ENCODE data around the gene UBE2E2.

The UBE2E2 gene

DNA sequence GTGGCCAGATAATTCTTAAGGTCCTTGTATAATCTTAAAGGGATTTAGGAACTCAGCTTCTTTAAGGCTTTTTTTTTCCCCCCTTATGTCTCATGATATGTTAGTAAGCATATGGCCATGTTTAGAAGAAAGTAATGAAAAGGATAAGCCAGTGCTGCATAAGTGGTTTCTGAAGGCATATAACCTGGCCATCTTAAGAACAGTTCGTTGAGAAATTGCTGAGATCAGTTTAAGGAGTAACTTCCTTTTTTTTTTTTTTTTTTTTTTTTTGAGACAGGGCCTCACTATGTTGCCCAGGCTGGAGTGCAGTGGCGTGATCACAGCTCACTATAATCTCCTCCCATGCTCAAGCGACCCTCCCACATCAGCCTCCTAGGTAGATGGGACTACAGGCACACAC, 51.7 kb downstream of the UBE2E2 start:
- no peak for TF ChIP-seq CTCF (IDR thresholded peaks at IDR 0.05)

DNA sequence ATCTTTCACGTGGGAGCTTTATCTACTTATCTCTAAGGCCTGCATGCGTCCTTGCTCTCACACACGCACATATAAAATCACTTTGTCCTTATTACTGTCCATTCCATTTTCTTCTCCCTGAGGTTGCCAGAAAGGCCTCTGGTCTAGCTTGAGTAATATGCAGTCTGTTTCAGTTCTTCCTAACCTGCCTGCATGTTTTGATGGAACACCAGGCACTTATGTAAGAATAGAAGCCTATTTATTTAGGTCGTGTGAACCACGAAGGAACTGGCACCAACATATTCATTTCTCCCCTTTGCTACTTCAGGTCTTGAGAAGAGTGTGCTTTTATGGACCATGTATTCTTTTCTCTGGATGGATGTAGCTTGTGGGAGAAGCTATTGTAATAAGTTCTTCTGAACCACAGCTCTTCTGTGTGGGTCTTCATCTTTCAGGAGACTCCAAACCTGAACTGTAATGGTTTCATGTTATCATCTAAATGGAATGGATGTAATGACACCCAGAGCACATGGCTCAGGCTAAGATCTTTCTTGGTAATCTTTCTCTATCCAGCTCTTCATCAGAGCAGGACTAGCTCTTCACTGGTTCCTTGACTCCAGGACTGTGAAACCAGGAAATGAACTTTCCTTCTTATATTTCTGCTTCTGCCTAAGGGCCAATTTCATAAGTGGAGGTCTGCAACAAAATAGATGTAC, 53.8 kb downstream of the UBE2E2 start:
- no peak for TF ChIP-seq CTCF (IDR thresholded peaks at IDR 0.05)

- no peak for TF ChIP-seq CTCF (IDR thresholded peaks at IDR 0.05)
Measured at GRCh38 chr3:23258110-23258509, 55.0 kb downstream of the UBE2E2 start.

DNA sequence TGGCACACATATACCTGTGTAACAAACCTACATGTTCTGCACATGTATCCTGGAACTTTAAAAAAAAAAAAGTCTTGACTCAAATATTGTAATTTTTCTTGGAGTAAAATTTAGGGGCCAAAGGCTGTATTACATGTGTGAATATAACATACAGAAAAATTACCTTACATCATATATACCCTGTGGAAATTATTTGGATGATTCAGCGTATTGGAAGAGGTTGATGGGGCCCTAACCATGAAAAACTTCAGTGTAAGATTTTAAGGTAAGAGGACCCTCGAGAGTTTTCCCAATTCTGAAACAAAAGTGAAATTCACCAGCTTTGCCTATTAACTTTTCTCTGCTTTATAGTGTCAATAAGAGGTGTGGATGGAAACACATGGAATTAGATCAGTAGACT, 56.4 kb downstream of the UBE2E2 start:
- TF ChIP-seq CTCF (IDR thresholded peaks at IDR 0.05), result no peak

DNA sequence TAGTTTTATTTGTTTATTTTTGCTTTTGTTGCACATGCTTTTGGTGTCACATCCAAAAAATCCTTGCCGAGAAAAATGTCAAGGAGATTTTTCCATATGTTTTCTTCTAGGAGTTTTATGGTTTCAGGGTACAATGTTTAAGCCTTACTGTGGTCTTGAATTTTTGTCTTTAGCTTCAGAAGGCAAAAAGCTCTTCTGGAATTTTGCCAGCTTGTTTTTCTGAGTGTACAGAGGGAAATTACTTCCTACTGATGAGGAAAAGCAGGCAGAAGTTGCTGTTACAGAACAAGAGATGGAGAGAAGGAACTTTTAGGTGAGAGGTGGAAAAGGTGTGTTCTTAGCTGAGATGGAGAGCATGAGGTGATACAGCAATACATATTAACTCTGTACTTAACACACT, 59.6 kb downstream of the UBE2E2 start:
- TF ChIP-seq CTCF (IDR thresholded peaks at IDR 0.05), result no peak

GRCh38 chr3:23263796-23264195, 60.7 kb downstream of the UBE2E2 start:
- TF ChIP-seq CTCF (IDR thresholded peaks at IDR 0.05), result no peak

- no peak for TF ChIP-seq CTCF (IDR thresholded peaks at IDR 0.05)
Measured at GRCh38 chr3:23264413-23264812, 61.3 kb downstream of the UBE2E2 start.

DNA sequence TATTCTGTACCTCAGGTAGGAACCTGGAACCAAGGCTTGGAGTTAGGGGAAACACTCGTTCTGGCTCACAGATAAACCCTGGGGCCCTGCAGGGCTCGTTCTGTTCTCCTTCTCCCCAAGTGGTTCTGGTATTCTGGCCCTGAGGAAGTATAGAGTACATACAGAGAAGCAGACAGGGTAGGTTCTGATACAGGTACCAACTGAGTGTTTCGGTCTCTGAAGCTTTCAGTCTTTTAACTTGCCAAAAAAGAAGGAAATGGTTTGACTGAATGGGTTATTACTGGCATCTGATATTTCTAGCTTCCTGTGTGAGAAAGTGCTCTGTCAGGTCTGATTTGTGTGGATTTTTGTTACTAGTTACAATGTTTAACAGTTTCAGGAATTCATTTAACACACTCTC, 67.3 kb downstream of the UBE2E2 start:
- TF ChIP-seq CTCF (IDR thresholded peaks at IDR 0.05), result no peak

Measured in LNCAP (cell line).